Measurements from ENCODE around the gene TEF. TPM values are rescaled to one million over a fixed set of nuclear protein-coding genes. Genes with fewer than 3 reads are reported as not detected.
"Not testable (repeated sequence)": the region's sequence is repeated elsewhere in the genome, so short reads cannot be mapped to it uniquely, and the experiment has no call there.

Gene TEF
- polyA plus RNA-seq, 5 donors, result 10.0 to 14.5 (median 13.0) TPM

DNA sequence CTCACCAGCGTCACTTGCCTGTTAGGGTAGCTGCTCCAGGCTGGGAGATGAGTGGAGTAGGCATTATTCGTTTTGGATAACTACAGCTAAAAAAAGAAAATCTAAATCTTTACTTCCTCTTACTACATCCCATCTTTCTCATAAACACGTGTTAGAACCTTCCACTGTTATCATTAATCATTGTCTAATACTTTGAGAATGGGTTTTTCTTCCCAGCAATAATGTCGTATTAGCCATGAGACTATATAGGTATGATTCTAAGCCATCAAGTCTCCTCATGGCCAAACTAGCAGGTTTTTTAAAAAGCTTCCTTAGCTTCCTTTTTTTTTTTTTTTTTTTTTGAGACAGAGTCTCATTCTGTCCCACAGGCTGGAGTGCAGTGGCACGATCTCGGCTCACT, 3.9 kb upstream of the TEF start:
- DNase-seq, result no peak

DNA sequence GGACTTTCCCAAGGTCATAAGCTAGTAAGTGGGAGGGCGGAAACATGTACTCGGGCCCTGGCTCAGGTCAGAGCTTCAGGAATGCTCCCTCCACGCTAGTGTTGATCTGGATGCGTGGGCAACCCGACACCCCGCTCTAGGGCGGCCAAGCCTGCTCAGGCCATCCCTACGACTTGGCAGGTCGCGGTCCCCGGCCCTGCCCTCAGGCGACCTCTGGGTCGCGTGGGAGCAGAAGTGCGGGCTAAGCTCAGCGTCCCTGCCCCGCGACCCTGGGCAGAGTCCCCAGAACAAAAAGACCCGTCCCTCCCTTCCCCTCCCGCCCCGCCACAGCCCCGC, 781 bp upstream of the TEF start:
- DNase-seq, result no peak

DNA sequence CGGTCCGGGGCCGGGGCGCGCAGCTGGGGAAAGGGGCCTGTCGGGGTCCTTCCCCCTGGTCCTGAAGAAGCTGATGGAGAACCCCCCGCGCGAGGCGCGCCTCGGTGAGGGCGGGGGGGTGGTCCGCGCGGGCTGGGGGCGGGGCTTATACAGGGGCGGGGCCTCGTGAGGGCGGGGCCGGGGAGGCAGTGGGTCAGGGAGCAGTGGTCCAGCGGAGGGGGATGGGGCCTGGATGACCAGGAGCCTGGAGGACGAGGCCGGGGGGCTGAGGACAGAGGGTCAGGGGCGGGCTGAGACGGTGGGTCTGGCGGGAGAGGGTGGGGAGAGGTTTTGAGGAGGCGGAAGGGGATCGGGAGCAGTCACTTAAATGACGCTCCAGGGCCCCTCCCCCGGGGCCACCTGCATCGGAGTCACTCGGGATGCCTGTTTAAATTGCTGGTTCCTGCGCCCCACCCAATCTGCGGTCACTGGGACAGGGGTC, 396 bp downstream of the TEF start:
- no peak for DNase-seq

DNA sequence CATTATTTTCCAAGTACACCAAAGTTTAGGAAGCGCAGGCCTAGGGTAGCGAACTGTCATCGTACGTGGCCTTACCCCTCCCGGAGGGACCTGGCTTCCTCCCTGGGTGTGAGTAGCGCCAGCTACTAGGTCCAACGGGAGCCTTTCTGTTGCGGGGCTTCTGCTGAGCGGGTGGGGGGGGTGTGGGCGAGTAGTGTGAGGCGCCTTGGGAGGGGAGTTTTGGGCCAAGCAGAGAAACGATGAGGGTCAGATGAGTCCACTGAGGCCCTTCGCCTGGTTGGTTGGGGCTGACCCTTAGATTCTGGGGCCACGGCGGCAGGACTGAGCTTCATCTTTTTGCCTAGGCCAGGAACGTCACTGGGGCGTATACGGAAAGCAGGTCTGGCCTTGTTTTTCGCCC, 868 bp downstream of the TEF start:
- DNase-seq, result no peak

DNA sequence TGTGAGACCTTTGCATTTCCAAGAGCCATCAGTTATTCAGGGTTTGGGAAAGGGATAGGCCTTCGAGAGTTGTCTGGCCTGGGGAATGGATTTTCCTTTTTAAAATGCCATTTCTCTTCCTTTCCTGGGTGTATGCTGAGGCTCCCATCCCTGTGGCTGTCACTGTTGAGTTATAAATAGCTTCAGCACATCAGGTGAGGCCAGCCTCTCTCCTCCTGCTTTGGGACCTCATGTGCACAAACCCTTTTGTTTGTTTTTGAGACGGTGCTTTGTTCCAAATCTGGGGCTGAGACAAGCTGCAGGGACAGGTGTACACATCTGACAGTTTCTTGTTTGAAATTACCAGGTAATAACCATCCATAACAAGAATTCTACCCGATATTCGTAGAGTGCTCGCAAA, 1.3 kb downstream of the TEF start:
- no peak for DNase-seq

DNA sequence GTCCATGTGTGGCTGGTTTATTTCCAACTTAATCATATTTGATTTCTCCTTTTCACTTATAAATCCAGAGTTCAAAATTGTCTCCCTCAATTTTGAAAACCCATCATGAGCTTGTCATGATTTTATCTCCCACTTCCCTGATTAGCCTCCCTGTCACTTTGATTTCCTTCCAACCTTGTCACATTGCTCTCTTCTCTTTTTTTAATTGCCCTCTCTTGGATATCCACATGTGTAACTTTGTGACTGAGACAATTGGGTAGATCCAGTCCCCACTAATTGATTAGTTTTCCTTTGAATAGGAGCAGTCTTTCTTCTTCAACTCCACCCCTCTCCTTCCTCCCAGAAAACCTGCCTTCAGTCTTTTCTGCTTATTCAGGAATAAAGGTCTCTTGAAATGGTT, 2.4 kb downstream of the TEF start:
- DNase-seq, result no peak

DNA sequence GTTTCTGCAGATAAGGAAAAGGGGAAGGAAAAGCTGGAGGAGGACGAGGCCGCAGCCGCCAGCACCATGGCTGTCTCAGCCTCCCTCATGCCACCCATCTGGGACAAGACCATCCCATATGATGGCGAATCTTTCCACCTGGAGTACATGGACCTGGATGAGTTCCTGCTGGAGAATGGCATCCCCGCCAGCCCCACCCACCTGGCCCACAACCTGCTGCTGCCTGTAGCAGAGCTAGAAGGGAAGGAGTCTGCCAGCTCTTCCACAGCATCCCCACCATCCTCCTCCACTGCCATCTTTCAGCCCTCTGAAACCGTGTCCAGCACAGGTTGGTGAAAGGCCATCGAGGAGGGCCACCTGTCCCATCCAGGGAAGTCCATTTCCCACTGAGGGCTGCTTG, 5.6 kb downstream of the TEF start:
- DNase-seq, result no peak

DNA sequence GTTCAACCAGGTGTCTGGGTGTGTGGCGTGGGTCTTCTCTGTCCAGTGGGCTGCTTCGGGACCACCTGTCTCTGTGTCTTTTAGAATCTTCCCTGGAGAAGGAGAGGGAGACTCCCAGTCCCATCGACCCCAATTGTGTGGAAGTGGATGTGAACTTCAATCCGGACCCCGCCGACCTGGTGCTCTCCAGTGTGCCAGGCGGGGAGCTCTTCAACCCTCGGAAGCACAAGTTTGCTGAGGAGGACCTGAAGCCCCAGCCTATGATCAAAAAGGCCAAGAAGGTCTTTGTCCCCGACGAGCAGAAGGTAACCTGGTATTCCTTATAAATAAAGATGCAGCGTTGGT, 12.2 kb downstream of the TEF start:
- DNase-seq, result no peak

DNA sequence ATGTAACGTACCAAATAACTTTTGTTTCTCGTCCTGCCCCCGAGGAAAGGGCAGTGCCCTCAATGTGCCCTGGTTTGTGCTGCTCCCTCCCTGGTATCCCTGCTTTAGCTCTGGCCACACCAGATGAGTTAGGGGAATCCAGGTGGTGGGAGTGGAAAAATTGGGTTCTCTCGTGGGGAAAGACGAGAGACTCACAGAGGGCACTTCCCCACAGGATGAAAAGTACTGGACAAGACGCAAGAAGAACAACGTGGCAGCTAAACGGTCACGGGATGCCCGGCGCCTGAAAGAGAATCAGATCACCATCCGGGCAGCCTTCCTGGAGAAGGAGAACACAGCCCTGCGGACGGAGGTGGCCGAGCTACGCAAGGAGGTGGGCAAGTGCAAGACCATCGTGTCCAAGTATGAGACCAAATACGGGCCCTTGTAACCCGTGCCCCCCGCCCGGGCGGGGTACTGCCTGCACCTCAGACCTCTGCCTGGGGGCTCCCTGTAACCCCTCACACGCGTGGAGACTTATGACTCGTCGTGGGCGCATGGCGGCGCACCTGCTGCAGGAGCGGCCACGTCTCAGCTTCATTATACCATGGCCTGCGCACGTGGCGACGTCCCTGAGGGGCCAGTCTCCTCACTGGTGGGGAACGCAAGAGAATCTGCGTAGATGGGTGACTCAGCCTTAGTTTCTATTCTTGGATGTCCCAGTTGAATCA, 13.9 kb downstream of the TEF start:
- no peak for DNase-seq

DNA sequence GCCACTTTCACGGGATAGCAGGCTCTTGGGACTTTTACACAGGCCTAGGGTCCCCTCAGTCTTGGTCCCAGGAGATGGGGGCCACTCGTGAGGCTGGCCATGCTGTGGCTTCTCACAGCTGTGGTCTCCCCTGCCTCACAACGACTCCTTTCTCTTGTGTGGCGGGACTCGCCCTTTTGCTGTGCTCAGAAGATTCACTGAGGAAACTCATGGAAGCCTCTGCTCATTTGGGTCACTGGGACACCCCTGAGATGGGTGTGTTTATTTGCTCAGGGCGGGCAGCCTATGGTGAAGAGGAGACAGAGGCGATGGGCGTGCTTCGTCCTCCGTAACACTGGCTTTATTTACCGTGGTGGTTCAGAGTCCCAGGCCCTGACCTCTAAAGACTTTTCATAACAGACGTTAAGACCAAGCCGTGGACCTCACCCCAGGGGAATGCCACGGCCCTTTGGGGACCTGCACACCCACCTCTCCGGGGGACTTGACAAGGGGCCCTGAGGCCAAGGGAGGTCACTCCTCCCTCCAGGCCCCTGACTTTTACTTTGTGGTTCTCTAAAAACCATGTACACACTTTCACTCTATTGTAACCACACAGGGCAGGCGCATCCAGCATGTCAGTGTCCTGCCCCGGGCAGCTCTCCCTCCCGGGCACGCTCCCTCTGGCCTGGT, 15.5 kb downstream of the TEF start:
- no peak for DNase-seq

DNA sequence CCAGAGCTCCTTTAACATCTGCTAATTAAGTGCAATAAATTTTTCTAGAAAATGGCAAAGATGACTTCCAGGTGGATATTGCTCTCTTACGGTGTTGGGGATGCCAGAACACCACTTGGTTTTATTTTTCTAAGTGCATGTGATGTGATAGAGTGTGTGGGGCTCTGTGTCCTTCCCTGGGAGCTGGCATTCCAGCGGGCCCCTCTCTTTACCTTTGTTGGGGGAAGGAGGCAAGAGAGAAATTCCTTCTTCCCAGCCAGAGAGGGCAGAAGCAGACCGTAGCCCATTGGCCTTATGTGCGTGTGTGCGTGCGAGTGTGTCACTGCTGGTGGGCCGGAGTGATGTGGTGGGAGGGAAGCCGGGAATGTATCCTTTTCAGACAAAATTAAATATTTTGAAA, 17.2 kb downstream of the TEF start:
- DNase-seq, result no peak

DNA sequence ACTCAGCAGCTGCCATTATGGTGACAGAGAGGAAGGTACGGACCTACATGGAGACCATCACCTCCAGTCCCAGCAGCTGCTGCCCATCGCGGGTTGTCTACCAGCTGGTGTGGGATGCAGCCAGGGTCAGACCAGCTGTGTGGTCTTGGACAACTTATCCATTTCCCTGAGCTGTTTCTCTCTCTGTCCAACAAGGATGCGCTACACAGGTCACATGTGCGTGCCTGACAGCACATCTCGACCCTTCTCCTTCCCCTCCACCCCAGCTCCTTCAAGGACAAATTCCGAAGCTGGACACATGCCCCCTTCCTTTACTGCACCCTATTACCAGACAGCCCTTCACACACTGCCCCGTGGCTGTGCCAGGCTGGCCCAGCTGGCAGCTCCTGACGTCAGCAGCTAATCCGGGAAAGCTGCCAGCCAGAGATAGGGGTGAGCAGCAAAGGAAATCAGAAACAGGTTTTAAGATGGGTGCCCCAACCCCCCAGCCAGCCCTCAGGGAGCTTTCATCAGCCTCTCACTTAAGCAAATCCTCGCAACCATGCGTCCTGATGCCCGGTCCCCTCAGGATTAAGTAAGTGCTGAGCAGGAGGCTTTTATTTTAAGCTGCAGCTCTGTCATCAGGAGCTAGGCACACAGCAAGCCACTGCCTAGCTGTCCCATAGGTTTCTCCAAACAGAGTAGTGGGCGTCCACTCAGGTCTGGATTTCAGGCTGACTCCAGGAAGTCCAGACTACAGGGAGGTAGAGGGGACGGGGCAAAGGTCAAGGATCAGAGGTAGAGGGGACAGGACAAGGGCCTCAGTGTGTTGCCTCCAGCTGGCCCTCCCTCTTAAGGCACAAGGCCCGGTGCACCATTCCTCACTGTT, 20.3 kb downstream of the TEF start:
- peak in 1 of 2 donors; percentile 54 for DNase-seq

DNA sequence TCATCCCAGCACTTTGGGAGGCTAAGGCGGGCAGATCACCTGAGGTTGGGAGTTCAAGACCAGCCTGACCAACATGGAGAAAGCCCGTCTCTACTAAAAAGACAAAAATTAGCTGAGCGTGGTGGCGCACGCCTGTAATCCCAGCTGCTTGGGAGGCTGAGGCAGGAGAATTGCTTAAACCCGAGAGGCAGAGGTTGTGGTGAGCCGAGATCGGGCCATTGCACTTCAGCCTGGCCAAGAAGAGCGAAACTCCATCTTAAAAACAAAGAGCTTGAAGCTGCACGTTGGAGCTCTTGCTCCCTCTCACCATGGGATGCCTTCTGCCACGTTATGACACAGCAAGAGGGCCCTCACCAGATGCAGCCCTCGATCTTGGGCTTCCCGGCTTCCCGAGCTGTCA, 21.1 kb downstream of the TEF start:
- DNase-seq, result not testable (repeated sequence)

DNA sequence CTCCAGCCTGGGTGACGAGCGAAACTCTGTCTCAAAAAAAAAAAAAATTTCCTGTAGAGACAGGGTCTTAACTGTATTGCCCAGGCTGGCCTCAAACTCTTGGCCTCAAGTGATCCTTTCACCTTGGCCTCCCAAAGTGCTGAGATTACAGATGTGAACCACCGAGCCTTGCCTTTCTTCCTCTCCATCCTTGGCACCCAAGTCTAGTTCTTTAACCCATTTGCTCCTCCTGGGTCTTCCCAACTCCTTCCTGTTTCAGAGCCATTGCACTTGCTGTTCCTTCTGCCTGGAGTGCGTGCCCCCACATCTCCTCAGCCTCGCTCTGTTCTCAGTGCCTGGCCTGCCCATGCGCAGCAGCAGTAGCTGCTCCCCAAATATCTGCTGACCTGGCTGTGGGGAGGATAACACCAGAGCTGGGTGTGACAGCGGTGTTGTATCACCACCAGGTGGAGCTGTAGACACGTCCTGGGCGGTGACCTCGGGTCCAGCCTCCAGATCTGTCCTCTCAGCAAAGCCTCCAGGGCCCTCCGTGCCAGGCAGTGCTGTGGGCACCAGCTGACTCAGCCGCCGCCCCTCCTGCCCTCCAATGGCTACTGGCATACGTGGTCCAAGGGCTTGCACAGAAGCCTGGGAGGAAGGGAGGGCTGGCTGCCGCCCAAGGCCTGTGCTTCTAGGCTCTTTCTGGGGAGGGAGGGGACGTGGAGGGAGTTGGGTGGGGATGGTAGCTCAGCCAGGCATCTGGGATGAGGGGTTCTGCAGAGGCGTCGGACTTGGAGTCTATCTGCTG, 22.0 kb downstream of the TEF start:
- DNase-seq, result peak; percentile 70 to 78

DNA sequence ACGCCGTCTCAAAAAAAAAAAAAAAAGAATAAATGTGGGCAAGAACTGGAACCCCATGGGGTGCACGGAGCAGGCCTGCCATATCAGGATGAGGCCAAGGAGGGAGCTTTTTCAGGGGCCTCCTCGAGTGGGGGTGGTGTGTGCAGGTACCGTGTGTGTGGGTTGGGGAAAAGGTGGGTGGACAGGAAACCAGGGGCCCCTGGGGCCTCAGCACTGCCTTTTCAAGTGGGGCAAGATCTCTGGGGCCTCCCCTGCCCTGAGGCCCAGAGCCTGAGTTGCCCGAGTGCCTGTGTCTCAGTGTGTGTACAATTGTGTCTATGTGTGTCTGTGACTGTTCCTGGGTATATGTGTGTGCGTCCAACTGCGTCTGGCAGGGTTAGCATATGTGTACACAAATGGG, 23.8 kb downstream of the TEF start:
- no peak for DNase-seq

DNA sequence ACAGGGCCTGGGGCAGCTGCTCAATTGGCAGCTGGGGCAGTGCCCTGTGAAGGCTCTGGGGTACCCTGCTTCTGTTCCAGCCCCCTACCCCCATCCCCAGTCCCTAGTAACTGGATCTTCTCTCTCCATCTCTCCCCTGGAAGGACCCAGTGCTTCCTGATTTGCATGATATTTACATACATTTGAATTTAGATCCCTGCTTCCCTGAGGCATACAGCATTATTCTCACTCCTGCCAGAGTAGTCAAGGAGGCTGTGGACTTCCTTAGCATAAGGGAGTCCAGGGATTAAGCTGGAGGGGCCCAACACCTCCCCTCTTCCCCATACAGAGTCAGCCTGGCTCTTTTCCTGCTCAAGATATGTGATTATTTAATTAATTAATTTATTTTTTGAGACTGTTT, 24.7 kb downstream of the TEF start:
- DNase-seq, result no peak

DNA sequence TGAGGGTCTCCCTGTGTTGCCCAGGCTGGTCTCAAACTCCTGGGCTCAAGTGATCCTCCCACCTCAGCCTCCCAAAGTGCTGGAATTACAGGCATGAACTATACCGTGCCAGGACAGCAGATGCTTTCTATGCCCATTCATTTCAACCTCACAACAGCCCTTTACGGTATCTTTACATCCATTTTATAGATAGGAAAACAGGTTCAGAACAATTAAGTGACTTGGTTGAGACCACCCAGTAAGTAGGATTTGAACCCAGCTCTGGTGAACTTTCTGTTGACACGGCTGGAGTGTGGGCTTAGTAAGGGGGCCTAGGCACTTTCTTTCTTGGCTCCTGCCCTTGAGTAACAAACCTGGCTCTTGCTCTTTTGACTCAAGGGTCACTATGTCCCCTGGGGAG, 25.7 kb downstream of the TEF start:
- DNase-seq, result no peak

DNA sequence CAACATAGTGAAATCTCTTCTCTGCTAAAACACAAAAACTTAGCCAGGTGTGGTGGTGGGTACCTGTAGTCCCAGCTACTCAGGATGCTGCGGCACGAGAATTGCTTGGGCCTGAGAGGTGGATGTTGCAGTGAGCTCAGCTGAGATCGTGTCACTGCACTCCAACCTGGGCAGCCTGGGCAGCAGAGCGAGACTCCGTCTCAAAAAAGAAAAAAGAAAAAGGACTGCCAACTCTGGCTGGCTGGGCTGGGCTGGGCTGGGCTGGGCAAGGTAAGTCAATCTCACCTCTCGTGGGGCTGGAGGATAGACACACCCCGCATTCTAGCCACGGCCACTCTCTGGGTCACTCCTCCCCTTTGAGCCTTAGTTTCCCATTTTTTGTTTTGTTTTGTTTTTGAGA, 26.9 kb downstream of the TEF start:
- DNase-seq, result no peak

DNA sequence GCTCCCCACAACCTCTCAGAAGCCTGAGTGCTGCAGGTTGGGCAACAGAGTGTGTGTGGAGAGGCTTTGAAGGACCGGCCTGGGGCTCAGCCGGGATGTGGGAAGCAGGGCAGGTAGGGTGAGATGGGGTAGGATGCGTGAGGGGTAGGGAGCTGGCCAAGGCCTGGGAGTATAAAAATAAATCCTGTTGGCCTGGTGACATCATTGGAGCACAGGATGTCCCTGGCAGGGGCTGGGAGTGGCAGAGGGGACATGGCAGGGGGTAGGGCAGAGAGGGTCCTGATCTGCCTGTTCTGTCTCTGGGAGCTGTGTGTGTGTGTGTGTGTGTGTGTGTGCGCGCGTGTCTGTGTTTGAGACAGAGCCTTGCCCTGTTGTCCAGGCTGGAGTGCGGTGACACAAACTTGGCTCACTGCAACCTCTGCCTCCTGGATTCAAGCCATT, 28.6 kb downstream of the TEF start:
- no peak for DNase-seq

DNA sequence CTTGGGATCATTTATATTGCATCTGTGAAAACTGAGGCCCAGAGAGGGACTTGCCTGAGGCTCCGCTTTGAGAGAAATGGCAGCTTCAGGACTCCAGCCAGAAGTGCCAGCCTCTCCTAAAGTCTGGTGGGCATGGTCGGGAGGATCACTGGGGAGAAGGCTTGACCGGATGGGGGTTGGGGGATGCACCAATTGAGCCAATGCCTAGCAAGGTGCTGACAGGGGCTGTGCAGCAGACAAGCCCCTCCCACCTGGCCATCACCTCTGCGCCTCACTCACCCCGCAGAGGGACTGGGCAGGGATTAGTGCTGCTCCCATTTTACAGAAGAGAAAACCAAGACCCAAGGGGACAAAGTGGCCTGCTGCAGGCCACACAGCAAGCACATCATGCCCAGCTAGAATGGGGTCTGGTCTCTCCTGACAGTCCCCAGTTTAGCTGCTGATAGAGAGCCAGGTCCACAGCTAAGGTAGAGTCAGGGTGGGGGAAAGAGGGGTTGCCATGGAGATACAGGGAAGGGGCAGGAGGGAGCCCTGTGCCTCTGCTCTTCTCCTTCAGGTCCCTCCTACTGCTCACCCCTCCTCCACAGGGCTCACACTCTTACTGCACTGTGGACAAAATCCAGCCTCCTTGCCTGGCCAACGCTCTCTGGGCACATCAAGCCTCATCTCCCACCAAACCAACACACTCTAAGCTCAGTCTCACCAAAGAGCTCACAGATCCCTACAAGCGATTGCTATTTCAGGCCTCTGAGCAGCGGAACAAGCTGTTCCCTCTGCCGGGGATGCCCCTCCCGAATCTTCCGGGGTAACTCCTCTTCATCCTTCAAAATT, 29.5 kb downstream of the TEF start:
- DNase-seq, result no peak

DNA sequence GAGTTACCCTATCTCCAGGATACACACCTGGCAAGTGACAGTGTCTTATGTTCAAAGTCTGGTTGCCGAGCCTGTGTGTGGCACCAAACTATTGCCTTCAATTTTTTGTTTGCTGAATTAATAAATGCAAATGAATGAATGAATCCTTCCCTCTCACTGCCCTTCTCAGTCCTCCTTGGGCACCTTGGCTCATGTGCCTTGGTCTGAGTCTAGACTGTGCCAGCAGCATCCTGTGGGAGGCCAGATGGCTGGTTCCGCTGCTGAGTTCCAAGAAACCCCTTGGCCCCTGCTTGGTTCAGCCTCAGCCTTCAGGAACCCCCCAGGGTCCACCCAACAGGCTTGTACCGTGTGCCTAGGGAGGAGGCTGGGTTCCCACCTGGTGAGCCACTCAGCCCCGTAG, 33.8 kb downstream of the TEF start:
- DNase-seq, result no peak

Measured in right lung (tissue), 5 donors.